ENCODE results near the gene PKD2. TPM values are rescaled to one million over a fixed set of nuclear protein-coding genes. Genes with fewer than 3 reads are reported as not detected.

PKD2 gene
- total RNA-seq, 2 experiments from 2014 or later, result 3.8 to 4.5 TPM

GRCh38 chr4:87985887-87986200 is 21.6 kb upstream of the PKD2 start:
- Histone ChIP-seq H2AFZ (ENCODE audit: low read length) (no peak overlapping the region), H3K9me3 (ENCODE audit: low read length) (no peaks in the 10 kb centered on the region), H3K4me1 (ENCODE audit: insufficient read depth, low read length, poor library complexity, severe bottlenecking) (no peaks in the 10 kb centered on the region), H3K27ac (ENCODE audit: low read depth, low read length, poor library complexity, severe bottlenecking) (no peak overlapping the region), H3K36me3 (ENCODE audit: insufficient read depth, low read length) (no peaks in the 10 kb centered on the region), H3K79me2 (ENCODE audit: insufficient read depth, low read depth, low read length) (no peaks in the 10 kb centered on the region), H3K9me2 (ENCODE audit: insufficient read depth, low read length) (no peaks in the 10 kb centered on the region), H4K20me1 (ENCODE audit: insufficient read depth, low read length) (no peaks in the 10 kb centered on the region), H3K4me3 (ENCODE audit: low read depth, low read length, poor library complexity, severe bottlenecking) (no peak overlapping the region), H3K4me2 (ENCODE audit: low read length) (no peak overlapping the region)
- POLR2A ChIA-PET, result no interaction called here
- no peak for DNase-seq (ENCODE audit: low spot score)
- TF ChIP-seq CTCF (conservative IDR thresholded peaks at IDR 0.05; ENCODE audit: low read length) (0 out of 2 replicates have a peak, but pooled peaks have one; percentile 17), EZH2phosphoT487 (IDR thresholded peaks at IDR 0.05; ENCODE audit: borderline replicate concordance, low read depth, low read length) (no peak)
- BruUV-seq (replicated peaks), result no TSS peak
- CTCF ChIA-PET (ENCODE audit: unreplicated experiment), result no interaction called here
- intact Hi-C loops (cut with micrococcal nuclease; ENCODE audit: unreplicated experiment), result loop anchor here (5.0 kb wide), 1 partner anchor 309 kb away; no protein-coding TSS in a partner anchor

- Histone ChIP-seq H3K4me3 (ENCODE audit: low read depth, low read length, poor library complexity, severe bottlenecking) (no peak overlapping the region), H3K27ac (ENCODE audit: low read depth, low read length, poor library complexity, severe bottlenecking) (no peak overlapping the region), H3K36me3 (ENCODE audit: insufficient read depth, low read length) (no peaks in the 10 kb centered on the region), H4K20me1 (ENCODE audit: insufficient read depth, low read length) (no peaks in the 10 kb centered on the region), H3K4me1 (ENCODE audit: insufficient read depth, low read length, poor library complexity, severe bottlenecking) (no peaks in the 10 kb centered on the region), H3K4me2 (ENCODE audit: low read length) (no peak overlapping the region), H2AFZ (ENCODE audit: low read length) (no peak overlapping the region), H3K9me3 (ENCODE audit: low read length) (no peaks in the 10 kb centered on the region), H3K79me2 (ENCODE audit: insufficient read depth, low read depth, low read length) (no peaks in the 10 kb centered on the region), H3K9me2 (ENCODE audit: insufficient read depth, low read length) (no peaks in the 10 kb centered on the region)
- CTCF ChIA-PET (ENCODE audit: unreplicated experiment), result no interaction called here
- BruUV-seq (replicated peaks), result no TSS peak
- POLR2A ChIA-PET, result no interaction called here
- no peak for DNase-seq (ENCODE audit: low spot score)
- TF ChIP-seq CTCF (conservative IDR thresholded peaks at IDR 0.05; ENCODE audit: low read length) (no peak), EZH2phosphoT487 (IDR thresholded peaks at IDR 0.05; ENCODE audit: borderline replicate concordance, low read depth, low read length) (no peak)
- intact Hi-C loops (cut with micrococcal nuclease; ENCODE audit: unreplicated experiment), result loop anchor here (5.0 kb wide), 1 partner anchor 309 kb away; no protein-coding TSS in a partner anchor
Observed at GRCh38 chr4:87986508-87986907, 20.9 kb upstream of the PKD2 start.

- Histone ChIP-seq H3K4me1 (ENCODE audit: insufficient read depth, low read length, poor library complexity, severe bottlenecking) (no peaks in the 10 kb centered on the region), H3K9me2 (ENCODE audit: insufficient read depth, low read length) (no peaks in the 10 kb centered on the region), H3K79me2 (ENCODE audit: insufficient read depth, low read depth, low read length) (no peaks in the 10 kb centered on the region), H3K4me2 (ENCODE audit: low read length) (no peak overlapping the region), H3K9me3 (ENCODE audit: low read length) (no peaks in the 10 kb centered on the region), H4K20me1 (ENCODE audit: insufficient read depth, low read length) (no peaks in the 10 kb centered on the region), H3K36me3 (ENCODE audit: insufficient read depth, low read length) (no peaks in the 10 kb centered on the region), H3K27ac (ENCODE audit: low read depth, low read length, poor library complexity, severe bottlenecking) (no peak overlapping the region), H2AFZ (ENCODE audit: low read length) (no peak overlapping the region), H3K4me3 (ENCODE audit: low read depth, low read length, poor library complexity, severe bottlenecking) (no peak overlapping the region)
- POLR2A ChIA-PET, result no interaction called here
- no TSS peak for BruUV-seq (replicated peaks)
- intact Hi-C loops (cut with micrococcal nuclease; ENCODE audit: unreplicated experiment), result loop anchor here (5.0 kb wide), 1 partner anchor 312 kb away; no protein-coding TSS in a partner anchor
- TF ChIP-seq EZH2phosphoT487 (IDR thresholded peaks at IDR 0.05; ENCODE audit: borderline replicate concordance, low read depth, low read length) (no peak), CTCF (conservative IDR thresholded peaks at IDR 0.05; ENCODE audit: low read length) (no peak)
- CTCF ChIA-PET (ENCODE audit: unreplicated experiment), result no interaction called here
- DNase-seq (ENCODE audit: low spot score), result no peak
Observed at GRCh38 chr4:87989765-87990164, 17.7 kb upstream of the PKD2 start.

All from OCI-LY7 (cell line).